Measurements from ENCODE around the gene MCCC2.
"Not testable (repeated sequence)": the region's sequence is repeated elsewhere in the genome, so short reads cannot be mapped to it uniquely, and the experiment has no call there.

GRCh38 chr5:71664615-71665014 lies 77.5 kb downstream of the MCCC2 start:
- TF ChIP-seq CTCF, POLR2A (IDR thresholded peaks at IDR 0.05): not testable (repeated sequence)
